HepG2 (cell line): ENCODE measurements around the gene RASSF4. TPM values are rescaled to one million over a fixed set of nuclear protein-coding genes. Genes with fewer than 3 reads are reported as not detected.

Experiments
- GATAD2A ChIP-seq: IDR thresholded peaks from 2 replicates; pipeline ENCODE4 v1.6.1; 2016
- MTF1 ChIP-seq: sonication (generic); formaldehyde crosslinking; IDR thresholded peaks from 2 replicates; pipeline ENCODE4 v1.5.0; 2020; ENCODE audit warnings: missing genetic modification reagents
- NFATC3 ChIP-seq: sonication (generic); formaldehyde crosslinking; IDR thresholded peaks from 2 replicates; pipeline ENCODE4 v1.5.1; 2020; ENCODE audit warnings: mild to moderate bottlenecking, missing genetic modification reagents
- TAF15 ChIP-seq: fragments of 200-400 bp; formaldehyde crosslinking; IDR thresholded peaks from one replicate; pipeline ENCODE4 v1.6.1; 2018; ENCODE audit warnings: mild to moderate bottlenecking, low read depth, low read length; ENCODE audit not compliant: poor library complexity, severe bottlenecking
- UBTF ChIP-seq: sonication (generic); formaldehyde crosslinking; IDR thresholded peaks from 2 replicates; pipeline ENCODE4 v1.4.0; 2020; ENCODE audit warnings: mild to moderate bottlenecking, missing genetic modification reagents
- ZNF207 ChIP-seq: fragments of 450-650 bp; IDR thresholded peaks from 2 replicates; pipeline ENCODE4 v1.6.1; 2016; ENCODE audit warnings: antibody characterized with exemption, borderline replicate concordance
- ZNF253 ChIP-seq: sonication (generic); formaldehyde crosslinking; IDR thresholded peaks from 2 replicates; pipeline ENCODE4 v1.8.0; 2022; ENCODE audit warnings: mild to moderate bottlenecking, missing genetic modification reagents, borderline replicate concordance
- ZNF281 ChIP-seq: sonication (generic); formaldehyde crosslinking; IDR thresholded peaks from 2 replicates; pipeline ENCODE4 v1.4.0; 2020; ENCODE audit warnings: missing genetic modification reagents, borderline replicate concordance
- ZNF740 ChIP-seq: sonication (generic); formaldehyde crosslinking; IDR thresholded peaks from 2 replicates; pipeline ENCODE4 v1.4.0; 2020; ENCODE audit warnings: missing genetic modification reagents
- ZXDC ChIP-seq: sonication (generic); formaldehyde crosslinking; IDR thresholded peaks from 2 replicates; pipeline ENCODE4 v1.5.0; 2020; ENCODE audit warnings: mild to moderate bottlenecking, missing genetic modification reagents
- polyA plus RNA-seq, 8 experiments: library from polyadenylated mRNA; depleted of rRNA in 3 of 8; stranded (reverse) in 7 of 8; unstranded in 1 of 8; fragments of >200 nt; fragmentation: Illumina TruSeq in 4 of 8; extraction: Trizol in 4 of 8; gene quantifications; 2 replicates each; pipeline versions ENCODE4 v1.2.1 to v1.2.3, GENCODE V29; 2011 to 2016; ENCODE audit warnings: low read depth in 4 of 8, missing spikeins in 1 of 8, mixed read lengths in 1 of 8; ENCODE audit not compliant: insufficient read depth in 1 of 8
- total RNA-seq, 5 experiments: library from RNA; depleted of rRNA; stranded (reverse); fragments of >200 nt; fragmentation: Illumina TruSeq; extraction: Trizol; gene quantifications; 2 replicates each; pipeline ENCODE4 v1.2.3, GENCODE V29; 2016; ENCODE audit warnings: low read depth in 1 of 5
- TF ChIP-seq, protein P1 (sequence below): sonication (generic); formaldehyde crosslinking; IDR thresholded peaks from 2 replicates; pipeline ENCODE4 v1.8.0; 2023; ENCODE audit warnings: mild to moderate bottlenecking, missing genetic modification reagents
- TF ChIP-seq, protein P2 (sequence below): sonication (generic); formaldehyde crosslinking; IDR thresholded peaks from 2 replicates; pipeline ENCODE4 v1.4.0; 2020; ENCODE audit warnings: missing genetic modification reagents

RASSF4 gene
- total and polyA plus RNA-seq, 2 of the 13 experiments (the other 11 are each of a cell fraction or from before 2014, with no cell fraction given) = 34.0 to 51.7 TPM

DNA sequence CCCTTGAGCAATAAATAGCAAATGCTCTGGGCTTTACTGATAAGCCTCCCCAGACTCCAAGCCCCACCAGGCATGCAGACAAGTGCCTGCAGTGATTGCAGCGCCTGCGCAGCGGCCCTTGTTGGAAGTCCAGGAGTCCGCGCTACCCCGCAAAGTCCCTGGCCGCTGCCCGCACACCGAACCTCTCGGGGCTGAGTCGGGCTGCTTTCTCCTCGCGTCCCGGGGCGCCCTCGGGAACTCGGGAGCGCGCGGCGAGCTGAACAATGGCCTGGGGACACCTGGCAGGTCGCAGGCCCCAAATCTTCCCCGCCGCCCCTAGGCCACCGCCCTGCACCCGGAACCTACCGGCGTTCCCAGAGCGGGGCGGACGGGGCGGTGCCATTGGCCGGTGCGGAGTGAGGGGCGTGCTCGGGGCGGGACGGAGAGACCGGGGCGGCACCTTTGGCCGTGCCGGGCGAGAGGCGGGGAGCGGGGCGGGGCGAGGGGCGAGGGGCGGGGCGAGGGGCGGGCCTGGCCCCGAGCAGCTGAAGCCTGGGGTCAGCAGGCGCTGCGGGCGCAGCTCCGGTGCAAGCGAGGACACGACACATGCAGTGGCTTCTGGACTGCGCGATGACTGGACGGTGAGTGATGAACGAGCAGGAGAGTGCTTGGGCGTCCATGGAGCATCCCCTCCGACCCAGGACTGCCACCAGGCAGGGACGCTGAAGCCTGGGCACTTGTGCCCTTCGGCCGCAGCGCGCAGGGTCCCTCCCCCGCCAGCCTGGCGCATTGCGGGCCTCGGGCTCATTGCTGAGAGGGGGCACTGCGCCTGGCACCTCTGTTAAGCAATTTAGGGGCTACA, at the start of gene RASSF4 (continued):
- TF ChIP-seq UBTF (CRISPR knock-in tag) (peak; percentile 70), ZNF207 (no peak), ZNF740 (CRISPR knock-in tag) (no peak), GATAD2A (CRISPR knock-in tag) (no peak; the same call in 1 of the 2 replicates), ZNF281 (no peak), TAF15 (no peak), NFATC3 (no peak), ZXDC (CRISPR knock-in tag) (no peak), ZNF253 (no peak), MTF1 (CRISPR knock-in tag) (no peak; the same call in 1 of the 2 replicates)
- TF ChIP-seq, protein P1, sequence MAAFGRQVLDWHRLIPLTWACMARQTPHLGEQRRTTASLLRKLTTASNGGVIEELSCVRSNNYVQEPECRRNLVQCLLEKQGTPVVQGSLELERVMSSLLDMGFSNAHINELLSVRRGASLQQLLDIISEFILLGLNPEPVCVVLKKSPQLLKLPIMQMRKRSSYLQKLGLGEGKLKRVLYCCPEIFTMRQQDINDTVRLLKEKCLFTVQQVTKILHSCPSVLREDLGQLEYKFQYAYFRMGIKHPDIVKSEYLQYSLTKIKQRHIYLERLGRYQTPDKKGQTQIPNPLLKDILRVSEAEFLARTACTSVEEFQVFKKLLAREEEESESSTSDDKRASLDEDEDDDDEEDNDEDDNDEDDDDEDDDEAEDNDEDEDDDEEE (CRISPR knock-in tag) = no peak
- TF ChIP-seq, protein P2, sequence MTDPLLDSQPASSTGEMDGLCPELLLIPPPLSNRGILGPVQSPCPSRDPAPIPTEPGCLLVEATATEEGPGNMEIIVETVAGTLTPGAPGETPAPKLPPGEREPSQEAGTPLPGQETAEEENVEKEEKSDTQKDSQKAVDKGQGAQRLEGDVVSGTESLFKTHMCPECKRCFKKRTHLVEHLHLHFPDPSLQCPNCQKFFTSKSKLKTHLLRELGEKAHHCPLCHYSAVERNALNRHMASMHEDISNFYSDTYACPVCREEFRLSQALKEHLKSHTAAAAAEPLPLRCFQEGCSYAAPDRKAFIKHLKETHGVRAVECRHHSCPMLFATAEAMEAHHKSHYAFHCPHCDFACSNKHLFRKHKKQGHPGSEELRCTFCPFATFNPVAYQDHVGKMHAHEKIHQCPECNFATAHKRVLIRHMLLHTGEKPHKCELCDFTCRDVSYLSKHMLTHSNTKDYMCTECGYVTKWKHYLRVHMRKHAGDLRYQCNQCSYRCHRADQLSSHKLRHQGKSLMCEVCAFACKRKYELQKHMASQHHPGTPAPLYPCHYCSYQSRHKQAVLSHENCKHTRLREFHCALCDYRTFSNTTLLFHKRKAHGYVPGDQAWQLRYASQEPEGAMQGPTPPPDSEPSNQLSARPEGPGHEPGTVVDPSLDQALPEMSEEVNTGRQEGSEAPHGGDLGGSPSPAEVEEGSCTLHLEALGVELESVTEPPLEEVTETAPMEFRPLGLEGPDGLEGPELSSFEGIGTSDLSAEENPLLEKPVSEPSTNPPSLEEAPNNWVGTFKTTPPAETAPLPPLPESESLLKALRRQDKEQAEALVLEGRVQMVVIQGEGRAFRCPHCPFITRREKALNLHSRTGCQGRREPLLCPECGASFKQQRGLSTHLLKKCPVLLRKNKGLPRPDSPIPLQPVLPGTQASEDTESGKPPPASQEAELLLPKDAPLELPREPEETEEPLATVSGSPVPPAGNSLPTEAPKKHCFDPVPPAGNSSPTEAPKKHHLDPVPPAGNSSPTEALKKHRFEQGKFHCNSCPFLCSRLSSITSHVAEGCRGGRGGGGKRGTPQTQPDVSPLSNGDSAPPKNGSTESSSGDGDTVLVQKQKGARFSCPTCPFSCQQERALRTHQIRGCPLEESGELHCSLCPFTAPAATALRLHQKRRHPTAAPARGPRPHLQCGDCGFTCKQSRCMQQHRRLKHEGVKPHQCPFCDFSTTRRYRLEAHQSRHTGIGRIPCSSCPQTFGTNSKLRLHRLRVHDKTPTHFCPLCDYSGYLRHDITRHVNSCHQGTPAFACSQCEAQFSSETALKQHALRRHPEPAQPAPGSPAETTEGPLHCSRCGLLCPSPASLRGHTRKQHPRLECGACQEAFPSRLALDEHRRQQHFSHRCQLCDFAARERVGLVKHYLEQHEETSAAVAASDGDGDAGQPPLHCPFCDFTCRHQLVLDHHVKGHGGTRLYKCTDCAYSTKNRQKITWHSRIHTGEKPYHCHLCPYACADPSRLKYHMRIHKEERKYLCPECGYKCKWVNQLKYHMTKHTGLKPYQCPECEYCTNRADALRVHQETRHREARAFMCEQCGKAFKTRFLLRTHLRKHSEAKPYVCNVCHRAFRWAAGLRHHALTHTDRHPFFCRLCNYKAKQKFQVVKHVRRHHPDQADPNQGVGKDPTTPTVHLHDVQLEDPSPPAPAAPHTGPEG = no peak
